Measurements from ENCODE around the gene SPAG6.
"Not testable (repeated sequence)": the region's sequence is repeated elsewhere in the genome, so short reads cannot be mapped to it uniquely, and the experiment has no call there.

SPAG6 gene

DNA sequence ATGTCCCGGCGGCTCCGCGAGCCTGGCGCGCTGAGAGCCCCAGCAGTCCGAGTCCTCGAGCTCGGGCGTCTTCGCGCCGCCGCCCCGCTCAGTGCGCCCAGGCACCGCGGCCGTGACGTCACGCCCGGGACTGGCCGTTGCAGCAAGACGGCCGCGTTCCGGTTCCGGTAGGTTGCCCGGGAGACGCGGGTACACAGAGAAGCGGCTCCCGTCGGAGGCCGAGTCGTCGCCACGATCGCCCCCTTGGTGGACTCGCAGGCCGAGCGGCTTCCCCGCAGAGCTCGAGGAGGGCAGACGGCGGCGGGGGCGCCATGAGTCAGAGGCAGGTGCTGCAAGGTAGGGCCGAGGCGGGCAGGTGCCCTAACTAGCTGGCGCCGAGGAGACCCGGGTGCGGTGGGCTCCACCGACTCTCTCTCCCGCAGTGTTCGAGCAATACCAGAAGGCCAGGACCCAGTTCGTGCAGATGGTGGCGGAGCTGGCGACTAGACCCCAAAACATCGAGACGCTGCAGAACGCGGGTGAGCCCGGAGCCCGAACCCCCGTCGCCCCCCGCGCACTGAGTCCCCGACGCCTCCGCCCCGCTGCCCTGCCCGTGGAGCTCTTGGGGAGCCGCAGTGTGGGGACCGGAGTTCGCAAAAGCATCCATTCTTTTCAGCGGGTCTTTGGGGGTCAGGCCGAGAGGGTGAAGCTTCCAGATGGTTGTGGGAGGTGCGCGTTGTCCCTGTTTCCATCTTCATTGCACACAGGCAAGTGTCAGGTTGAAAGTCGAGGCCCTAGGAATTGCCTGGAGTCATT, at the start of gene SPAG6:
TSS of gene SPAG6 (plus strand) at position 196 of the 795 bp plus-strand sequence. CDS start at position 312, 116 bp downstream.
- DNase-seq (ENCODE audit: low read depth in 2 of 2), result no peak

DNA sequence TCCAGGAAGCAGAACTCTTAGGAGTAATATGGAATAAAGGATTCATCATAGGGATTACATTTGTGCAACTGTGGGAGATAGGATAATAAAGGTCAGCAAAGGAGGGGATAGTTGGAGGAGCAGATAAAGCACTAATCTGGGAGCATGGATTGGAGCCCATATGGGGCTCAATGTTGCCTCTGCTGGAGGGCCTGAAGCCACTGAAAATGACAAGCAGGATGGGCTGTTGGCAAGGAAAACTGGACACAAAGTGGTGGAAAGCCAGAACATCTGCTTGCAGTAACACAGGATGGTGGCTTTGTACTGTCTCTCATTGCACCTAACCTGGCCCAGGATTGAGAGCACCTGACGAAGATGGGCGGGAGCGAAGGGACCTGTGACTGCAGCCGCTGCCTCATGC, 44.1 kb upstream of the SPAG6 start:
- DNase-seq (ENCODE audit: low read depth in 2 of 2), result no peak

- DNase-seq (ENCODE audit: low read depth in 2 of 2), result no peak
Measured at GRCh38 chr10:22303461-22303860, 41.8 kb upstream of the SPAG6 start.

GRCh38 chr10:22305721-22306120, 39.6 kb upstream of the SPAG6 start:
- DNase-seq (ENCODE audit: low read depth in 2 of 2), result no peak

DNA sequence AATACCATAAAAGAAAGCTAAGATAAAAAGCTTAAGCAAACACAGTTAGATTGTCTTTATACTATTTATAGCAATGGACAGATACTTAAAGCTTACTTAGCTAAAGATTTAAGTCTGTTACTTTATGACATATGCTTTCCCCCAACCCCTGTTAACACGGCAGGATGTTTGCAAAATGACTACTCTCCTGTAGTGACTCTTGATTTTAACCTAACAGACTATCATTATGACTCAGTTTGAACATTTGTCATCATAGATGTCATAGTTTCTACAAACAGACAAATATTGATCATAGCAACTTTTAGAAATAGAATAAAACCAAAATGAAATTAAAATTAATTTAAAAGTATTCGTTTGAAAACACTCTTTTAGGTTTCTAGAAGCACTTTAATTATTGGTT, 36.9 kb upstream of the SPAG6 start:
- DNase-seq (ENCODE audit: low read depth in 2 of 2), result no peak

- DNase-seq (ENCODE audit: low read depth in 2 of 2), result no peak
Measured at GRCh38 chr10:22309180-22310000, 35.9 kb upstream of the SPAG6 start.

DNA sequence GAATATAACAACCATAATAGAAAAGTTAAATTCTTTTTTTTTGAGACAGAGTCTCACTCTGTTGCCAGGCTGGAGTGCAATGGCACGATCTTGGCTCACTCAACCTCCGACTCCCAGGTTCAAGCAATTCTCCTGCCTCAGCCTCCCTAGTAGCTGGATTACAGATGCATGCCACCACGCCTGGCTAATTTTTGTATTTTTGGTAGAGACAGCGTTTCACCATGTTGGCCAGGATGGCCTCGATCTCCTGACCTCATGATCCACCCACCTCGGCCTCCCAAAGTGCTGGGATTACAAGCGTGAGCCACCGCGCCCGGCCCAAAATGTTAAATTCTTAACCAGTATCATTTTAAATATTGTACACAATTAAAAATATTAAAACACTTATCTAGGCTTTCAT, 35.3 kb upstream of the SPAG6 start:
- not testable (repeated sequence) for DNase-seq (ENCODE audit: low read depth in 2 of 2)

DNA sequence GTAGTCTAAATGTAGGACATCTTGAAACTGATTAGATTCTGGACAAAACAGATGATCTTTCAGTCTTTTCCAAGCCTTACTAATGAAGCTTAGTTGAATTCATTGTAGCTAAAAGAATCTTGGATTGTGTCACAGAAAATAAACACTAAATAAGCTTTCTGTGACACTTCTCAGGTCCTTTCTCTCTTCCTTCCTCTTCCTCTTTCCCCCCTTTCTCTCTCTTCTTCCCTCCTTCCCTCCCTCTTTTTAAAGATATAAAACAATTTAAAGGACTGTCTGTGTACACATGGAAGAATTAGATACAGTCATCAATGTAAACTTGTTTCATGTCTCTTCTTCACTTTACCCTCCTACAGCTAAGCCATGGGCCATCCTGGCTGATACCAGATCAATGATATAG, 34.4 kb upstream of the SPAG6 start:
- no peak for DNase-seq (ENCODE audit: low read depth in 2 of 2)

- no peak for DNase-seq (ENCODE audit: low read depth in 2 of 2)
Measured at GRCh38 chr10:22314852-22315251, 30.4 kb upstream of the SPAG6 start.

GRCh38 chr10:22315455-22316285, 29.6 kb upstream of the SPAG6 start:
- no peak for DNase-seq (ENCODE audit: low read depth in 2 of 2)

DNA sequence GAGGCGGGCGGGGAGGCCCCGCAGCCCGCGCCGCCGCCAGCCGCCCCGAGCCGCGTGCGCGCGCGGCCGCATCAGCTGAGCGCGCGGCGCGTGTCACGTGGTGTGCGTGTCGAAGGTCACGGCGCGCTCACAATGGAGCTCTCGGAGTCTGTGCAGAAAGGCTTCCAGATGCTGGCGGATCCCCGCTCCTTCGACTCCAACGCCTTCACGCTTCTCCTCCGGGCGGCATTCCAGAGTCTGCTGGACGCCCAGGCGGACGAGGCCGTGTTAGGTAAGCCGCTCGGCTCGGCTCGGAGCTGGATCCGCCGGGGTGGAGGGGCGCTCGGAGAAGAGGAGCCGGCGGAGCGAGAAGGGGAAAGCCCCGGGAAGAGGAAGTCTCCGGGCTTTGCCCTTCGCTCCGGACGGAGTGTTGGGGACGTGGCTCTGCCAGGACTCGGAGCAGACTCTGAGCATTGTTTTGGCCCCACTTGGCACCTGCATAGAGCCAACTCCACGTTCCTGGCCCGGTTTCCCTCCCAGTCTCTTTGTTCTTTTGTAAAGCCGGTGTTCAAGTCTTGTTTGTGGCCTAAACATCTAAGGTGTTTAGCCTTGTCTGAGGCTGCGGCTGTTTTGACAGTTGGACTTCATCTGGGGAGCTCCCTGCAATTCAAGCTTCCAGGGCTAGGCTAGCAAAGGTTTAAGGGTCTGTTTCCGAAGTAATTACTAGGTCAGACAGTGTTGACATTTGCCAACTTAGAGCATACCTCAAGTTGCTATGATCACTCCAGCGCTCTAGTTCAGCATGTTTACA, 28.8 kb upstream of the SPAG6 start, which contains the start of gene COMMD3:
TSS of gene COMMD3 (plus strand) at position 103 of the 790 bp plus-strand sequence. CDS start at position 133, 30 bp downstream.
- peak in 1 of 2 donors; percentile 53 for DNase-seq (ENCODE audit: low read depth in 2 of 2)

- DNase-seq (ENCODE audit: low read depth in 2 of 2), result no peak
Measured at GRCh38 chr10:22317076-22317370, 28.3 kb upstream of the SPAG6 start.

DNA sequence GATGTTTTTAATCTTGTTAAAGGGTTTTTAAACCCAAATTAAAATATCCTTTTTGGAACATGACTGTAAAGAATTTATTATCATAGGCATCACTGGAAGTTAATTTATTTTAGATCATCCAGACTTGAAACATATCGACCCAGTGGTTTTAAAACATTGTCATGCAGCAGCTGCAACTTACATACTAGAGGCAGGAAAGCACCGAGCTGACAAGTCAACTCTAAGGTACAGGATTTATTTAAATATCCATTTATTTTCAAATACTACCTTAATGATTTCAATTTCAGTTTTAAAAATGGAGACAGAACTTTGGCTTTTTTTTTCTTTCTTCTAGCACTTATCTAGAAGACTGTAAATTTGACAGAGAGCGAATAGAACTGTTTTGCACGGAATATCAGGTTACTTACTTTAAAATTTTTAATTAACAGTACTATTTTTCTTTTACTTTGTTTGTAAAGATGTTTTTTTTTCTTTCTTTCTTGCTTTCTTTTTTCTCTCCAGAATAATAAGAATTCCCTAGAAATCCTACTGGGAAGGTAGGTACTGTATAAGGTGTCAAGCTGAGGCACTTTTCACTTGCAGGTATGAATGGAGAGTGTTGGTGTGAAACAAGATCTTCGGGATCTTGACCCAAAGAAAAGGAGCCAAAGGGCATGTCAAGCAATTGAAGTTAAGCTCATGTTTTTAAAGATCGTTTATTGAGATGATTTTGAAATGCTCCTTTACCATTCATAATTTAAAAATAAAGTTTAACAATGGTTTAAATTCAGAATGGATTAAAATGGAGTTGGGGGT, 27.3 kb upstream of the SPAG6 start:
- no peak for DNase-seq (ENCODE audit: low read depth in 2 of 2)

GRCh38 chr10:22318772-22319171, 26.5 kb upstream of the SPAG6 start:
- no peak for DNase-seq (ENCODE audit: low read depth in 2 of 2)

DNA sequence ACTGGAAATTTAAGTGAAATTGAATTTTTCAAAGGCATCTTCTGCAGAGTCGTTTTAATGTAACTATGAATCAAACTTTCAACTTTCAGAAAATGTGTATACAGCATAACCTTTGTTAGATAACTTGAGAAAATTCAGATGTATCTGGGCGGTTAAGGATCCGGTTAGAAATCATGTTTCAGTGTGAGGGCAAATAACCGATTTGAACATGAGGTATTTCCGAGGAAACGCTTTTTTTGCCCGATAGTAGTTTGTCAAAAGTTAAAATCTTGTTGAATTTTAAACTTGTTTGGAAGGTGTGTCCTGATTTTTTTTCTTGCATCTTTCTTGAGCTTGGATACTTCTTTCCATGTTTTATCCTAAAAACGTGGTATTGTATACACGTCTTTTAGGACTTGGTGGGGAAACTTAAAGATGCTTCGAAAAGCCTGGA, 25.7 kb upstream of the SPAG6 start:
- DNase-seq (ENCODE audit: low read depth in 2 of 2), result no peak

DNA sequence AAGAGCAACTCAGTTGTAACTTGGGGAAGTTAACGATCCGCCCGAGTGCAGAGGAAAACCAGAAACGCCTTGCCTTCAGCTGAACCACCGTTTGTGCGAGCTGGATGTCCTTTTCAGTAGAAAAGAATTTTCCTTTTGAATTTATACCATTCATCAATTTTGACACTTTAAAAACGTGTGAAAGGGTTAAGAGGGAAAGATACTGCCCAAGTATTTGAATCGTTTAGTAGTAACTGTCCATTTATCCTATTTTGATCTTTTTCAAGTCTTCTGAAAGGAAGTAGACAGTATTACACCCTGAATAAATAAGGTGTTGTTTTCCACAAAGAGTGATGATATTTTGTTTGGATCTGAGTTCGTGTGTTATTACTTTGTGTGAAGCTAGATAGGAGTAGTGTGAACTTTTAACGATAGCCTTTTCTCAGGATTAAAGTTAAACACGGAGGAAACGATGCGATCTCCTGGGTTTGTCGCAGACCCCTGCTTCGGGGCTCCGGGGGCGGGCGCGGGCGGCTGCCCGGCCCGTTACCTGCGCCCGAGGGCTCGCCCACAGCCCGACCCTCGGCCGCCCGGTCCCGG, 25.2 kb upstream of the SPAG6 start:
- DNase-seq (ENCODE audit: low read depth in 2 of 2), result no peak

GRCh38 chr10:22320591-22321155, 24.6 kb upstream of the SPAG6 start, which contains the start of gene BMI1:
Gene BMI1, plus strand, starts transcription at chr10:22321099. Its CDS starts 5,351 bp downstream, at chr10:22326450.
- no peak for DNase-seq (ENCODE audit: low read depth in 2 of 2)

GRCh38 chr10:22321156-22321923, 24.0 kb upstream of the SPAG6 start:
- no peak for DNase-seq (ENCODE audit: low read depth in 2 of 2)
